Measurements from ENCODE around the gene ZYX.

ZYX gene

GRCh38 chr7:143396182-143396581 lies 15.0 kb downstream of the ZYX start:
- Histone ChIP-seq H3K18ac (ENCODE audit: low read length) (no peak overlapping the region), H2AK5ac (ENCODE audit: low read length) (no peak overlapping the region)

GRCh38 chr7:143396625-143397556 lies 15.7 kb downstream of the ZYX start:
- no peak overlapping the region for H3K56ac ChIP-seq (ENCODE audit: low read length)
- no peak overlapping the region for H3K4ac ChIP-seq (ENCODE audit: low read depth, low read length)
- no peak for DNase-seq
- peaks cover 7% of the 10 kb centered on the region for H3K79me1 ChIP-seq (ENCODE audit: low read length)
- H3K4me3 ChIP-seq (ENCODE audit: low read length), result no peak overlapping the region
- H3K27me3 ChIP-seq (ENCODE audit: insufficient read depth, low read length, poor library complexity), result no peaks in the 10 kb centered on the region
- H3K23ac ChIP-seq (ENCODE audit: low read length), result no peak overlapping the region
- no peak overlapping the region for H2BK5ac ChIP-seq (ENCODE audit: low read length)
- no peak overlapping the region for H2BK15ac ChIP-seq (replicated peaks; ENCODE audit: low read depth)
- H3K27ac ChIP-seq (ENCODE audit: low read depth, low read length), result no peak overlapping the region
- H3K79me2 ChIP-seq (ENCODE audit: control insufficient read depth, insufficient read depth, low read length), result peaks cover 2% of the 10 kb centered on the region
- no peaks in the 10 kb centered on the region for H3K4me1 ChIP-seq (ENCODE audit: control insufficient read depth, low read depth, low read length)
- no peak overlapping the region for H3K9ac ChIP-seq (ENCODE audit: low read length)
- H2BK120ac ChIP-seq (ENCODE audit: low read depth, low read length), result no peak overlapping the region
- no peak overlapping the region for H3K4me2 ChIP-seq (ENCODE audit: low read length)
- WGBS (ENCODE audit: extremely low coverage, insufficient coverage, low lambda C conversion rate), result no CpG with 5 or more reads among the region's 28 CpGs
- peaks cover 47% of the 10 kb centered on the region for H3K36me3 ChIP-seq (ENCODE audit: control insufficient read depth, insufficient read depth, low read length)
- no peak overlapping the region for H4K8ac ChIP-seq (ENCODE audit: low read depth, low read length)
- H2AK5ac ChIP-seq (ENCODE audit: low read length), result no peak overlapping the region
- no peak overlapping the region for H3K18ac ChIP-seq (ENCODE audit: low read length)
- H4K5ac ChIP-seq (ENCODE audit: low read length), result no peak overlapping the region

More at GRCh38 chr7:143396182-143396581, 15.0 kb downstream of the ZYX start:
- H4K8ac ChIP-seq (ENCODE audit: low read depth, low read length), result no peak overlapping the region
- no peak overlapping the region for H3K4me3 ChIP-seq (ENCODE audit: low read length)
- H3K9ac ChIP-seq (ENCODE audit: low read length), result no peak overlapping the region
- H3K4me2 ChIP-seq (ENCODE audit: low read length), result no peak overlapping the region
- no peaks in the 10 kb centered on the region for H3K4me1 ChIP-seq (ENCODE audit: control insufficient read depth, low read depth, low read length)
- no peak overlapping the region for H2BK15ac ChIP-seq (replicated peaks; ENCODE audit: low read depth)
- no peak overlapping the region for H4K5ac ChIP-seq (ENCODE audit: low read length)
- no peak for DNase-seq
- no peak overlapping the region for H2BK120ac ChIP-seq (ENCODE audit: low read depth, low read length)
- no CpG with 5 or more reads among the region's 7 CpGs for WGBS (ENCODE audit: extremely low coverage, insufficient coverage, low lambda C conversion rate)
- H3K79me2 ChIP-seq (ENCODE audit: control insufficient read depth, insufficient read depth, low read length), result no peaks in the 10 kb centered on the region
- no peak overlapping the region for H3K4ac ChIP-seq (ENCODE audit: low read depth, low read length)
- no peaks in the 10 kb centered on the region for H3K27me3 ChIP-seq (ENCODE audit: insufficient read depth, low read length, poor library complexity)
- no peak overlapping the region for H2BK5ac ChIP-seq (ENCODE audit: low read length)
- no peak overlapping the region for H3K23ac ChIP-seq (ENCODE audit: low read length)
- no peak overlapping the region for H3K27ac ChIP-seq (ENCODE audit: low read depth, low read length)
- peaks cover 4% of the 10 kb centered on the region for H3K79me1 ChIP-seq (ENCODE audit: low read length)
- H3K56ac ChIP-seq (ENCODE audit: low read length), result no peak overlapping the region
- peaks cover 42% of the 10 kb centered on the region for H3K36me3 ChIP-seq (ENCODE audit: control insufficient read depth, insufficient read depth, low read length)

GRCh38 chr7:143397710-143398530 lies 16.8 kb downstream of the ZYX start:
- Histone ChIP-seq H3K27ac (ENCODE audit: low read depth, low read length) (no peak overlapping the region), H3K79me1 (ENCODE audit: low read length) (peaks cover 7% of the 10 kb centered on the region), H4K8ac (ENCODE audit: low read depth, low read length) (no peak overlapping the region), H3K36me3 (ENCODE audit: control insufficient read depth, insufficient read depth, low read length) (peaks cover 44% of the 10 kb centered on the region), H4K5ac (ENCODE audit: low read length) (no peak overlapping the region), H3K79me2 (ENCODE audit: control insufficient read depth, insufficient read depth, low read length) (peaks cover 7% of the 10 kb centered on the region), H3K56ac (ENCODE audit: low read length) (no peak overlapping the region), H3K23ac (ENCODE audit: low read length) (no peak overlapping the region), H2BK120ac (ENCODE audit: low read depth, low read length) (no peak overlapping the region), H3K4me3 (ENCODE audit: low read length) (no peak overlapping the region), H3K4me1 (ENCODE audit: control insufficient read depth, low read depth, low read length) (no peaks in the 10 kb centered on the region), H3K18ac (ENCODE audit: low read length) (no peak overlapping the region), H3K27me3 (ENCODE audit: insufficient read depth, low read length, poor library complexity) (no peaks in the 10 kb centered on the region), H3K4me2 (ENCODE audit: low read length) (no peak overlapping the region), H2BK15ac (replicated peaks; ENCODE audit: low read depth) (no peak overlapping the region), H2AK5ac (ENCODE audit: low read length) (no peak overlapping the region), H3K9ac (ENCODE audit: low read length) (no peak overlapping the region), H3K4ac (ENCODE audit: low read depth, low read length) (no peak overlapping the region), H2BK5ac (ENCODE audit: low read length) (no peak overlapping the region)
- WGBS (ENCODE audit: extremely low coverage, insufficient coverage, low lambda C conversion rate), result no CpG with 5 or more reads among the region's 16 CpGs
- DNase-seq, result no peak

GRCh38 chr7:143398616-143399015 lies 17.5 kb downstream of the ZYX start:
- Histone ChIP-seq H3K4me1 (ENCODE audit: control insufficient read depth, low read depth, low read length) (no peaks in the 10 kb centered on the region), H3K23ac (ENCODE audit: low read length) (no peak overlapping the region), H3K27ac (ENCODE audit: low read depth, low read length) (no peak overlapping the region), H3K79me1 (ENCODE audit: low read length) (peaks cover 7% of the 10 kb centered on the region), H3K56ac (ENCODE audit: low read length) (no peak overlapping the region), H2AK5ac (ENCODE audit: low read length) (no peak overlapping the region), H4K8ac (ENCODE audit: low read depth, low read length) (no peak overlapping the region), H3K9ac (ENCODE audit: low read length) (no peak overlapping the region), H2BK15ac (replicated peaks; ENCODE audit: low read depth) (no peak overlapping the region), H2BK120ac (ENCODE audit: low read depth, low read length) (no peak overlapping the region), H3K79me2 (ENCODE audit: control insufficient read depth, insufficient read depth, low read length) (peaks cover 8% of the 10 kb centered on the region), H4K5ac (ENCODE audit: low read length) (no peak overlapping the region), H3K36me3 (ENCODE audit: control insufficient read depth, insufficient read depth, low read length) (peaks cover 40% of the 10 kb centered on the region), H3K18ac (ENCODE audit: low read length) (no peak overlapping the region), H2BK5ac (ENCODE audit: low read length) (no peak overlapping the region), H3K4me2 (ENCODE audit: low read length) (no peak overlapping the region), H3K27me3 (ENCODE audit: insufficient read depth, low read length, poor library complexity) (no peaks in the 10 kb centered on the region), H3K4me3 (ENCODE audit: low read length) (no peak overlapping the region), H3K4ac (ENCODE audit: low read depth, low read length) (no peak overlapping the region)
- WGBS (ENCODE audit: extremely low coverage, insufficient coverage, low lambda C conversion rate), result no CpG with 5 or more reads among the region's 14 CpGs
- no peak for DNase-seq

GRCh38 chr7:143399151-143399550 lies 18.0 kb downstream of the ZYX start:
- Histone ChIP-seq H3K4me1 (ENCODE audit: control insufficient read depth, low read depth, low read length) (no peaks in the 10 kb centered on the region), H2BK120ac (ENCODE audit: low read depth, low read length) (no peak overlapping the region), H3K56ac (ENCODE audit: low read length) (no peak overlapping the region), H4K5ac (ENCODE audit: low read length) (no peak overlapping the region), H3K36me3 (ENCODE audit: control insufficient read depth, insufficient read depth, low read length) (peaks cover 38% of the 10 kb centered on the region), H3K9ac (ENCODE audit: low read length) (no peak overlapping the region), H3K27me3 (ENCODE audit: insufficient read depth, low read length, poor library complexity) (no peaks in the 10 kb centered on the region), H3K23ac (ENCODE audit: low read length) (no peak overlapping the region), H3K4ac (ENCODE audit: low read depth, low read length) (no peak overlapping the region), H2BK5ac (ENCODE audit: low read length) (no peak overlapping the region), H3K4me2 (ENCODE audit: low read length) (no peak overlapping the region), H3K18ac (ENCODE audit: low read length) (no peak overlapping the region), H3K4me3 (ENCODE audit: low read length) (no peak overlapping the region), H3K27ac (ENCODE audit: low read depth, low read length) (no peak overlapping the region), H2BK15ac (replicated peaks; ENCODE audit: low read depth) (no peak overlapping the region), H2AK5ac (ENCODE audit: low read length) (no peak overlapping the region), H3K79me2 (ENCODE audit: control insufficient read depth, insufficient read depth, low read length) (peaks cover 8% of the 10 kb centered on the region), H4K8ac (ENCODE audit: low read depth, low read length) (no peak overlapping the region), H3K79me1 (ENCODE audit: low read length) (peaks cover 7% of the 10 kb centered on the region)
- no CpG with 5 or more reads among the region's 8 CpGs for WGBS (ENCODE audit: extremely low coverage, insufficient coverage, low lambda C conversion rate)
- DNase-seq, result no peak
